Transverse colon (tissue), 3 donors: ENCODE measurements around the gene TTC9B.

ENCODE experiments used
- CTCF ChIP-seq, 5 experiments: fragments of 200-600 bp in 3 of 5; fragments of 450-650 bp in 2 of 5; sonication (generic) in 3 of 5; IDR thresholded peaks; 1 replicate in 2 of 5; 2 replicates in 3 of 5; pipeline ENCODE4 v1.5.1; 2016 to 2017; ENCODE audit warnings: antibody characterized with exemption in 5 of 5, inconsistent platforms in 3 of 5, mild to moderate bottlenecking in 2 of 5, moderate library complexity in 1 of 5
- EP300 ChIP-seq: sonication (generic); formaldehyde crosslinking; IDR thresholded peaks from one replicate; pipeline ENCODE4 v1.6.1; 2017; ENCODE audit warnings: antibody characterized with exemption, low read depth
- POLR2A ChIP-seq: fragments of 450-650 bp; IDR thresholded peaks from one replicate; pipeline ENCODE4 v1.6.1; 2016; ENCODE audit warnings: antibody characterized with exemption, mild to moderate bottlenecking, moderate library complexity

DNA sequence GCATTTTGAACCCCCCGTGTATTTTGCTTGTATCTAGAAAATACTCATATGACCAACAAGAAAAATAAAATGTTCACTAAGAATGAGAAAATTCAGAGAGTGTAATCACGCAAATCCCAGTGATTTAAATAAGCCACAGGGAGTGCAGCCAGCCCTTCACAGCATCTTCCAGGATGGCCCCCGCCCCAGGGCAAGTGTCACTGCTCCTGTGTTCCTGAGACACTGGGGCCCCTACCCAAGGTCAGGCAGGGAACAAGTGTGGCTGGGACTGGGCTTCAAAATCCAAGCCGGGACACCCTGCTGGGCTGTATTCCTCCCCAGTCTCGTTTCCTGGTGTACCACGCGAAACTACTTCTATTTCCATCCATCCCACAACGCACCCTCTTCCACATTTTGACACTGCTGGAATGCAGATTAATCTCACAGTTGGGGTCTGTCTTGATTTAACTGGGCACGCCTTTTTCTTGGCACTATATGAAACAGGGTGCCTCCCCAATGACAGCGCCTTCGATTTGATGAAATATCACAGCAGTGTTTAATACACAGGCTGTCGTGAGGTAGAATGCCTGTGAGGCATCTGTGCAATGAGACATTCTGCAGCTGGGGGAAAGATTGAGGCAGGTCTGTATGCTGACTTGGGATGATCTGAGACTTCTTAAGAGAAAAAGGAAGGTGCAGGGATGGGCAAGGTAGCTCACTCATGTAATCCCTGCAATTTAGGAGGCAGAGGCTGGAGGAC is 26.6 kb upstream of the TTC9B start:
- TF ChIP-seq CTCF (IDR thresholded peaks at IDR 0.05) (no peak), POLR2A (no peak), EP300 (no peak)
